ELR (cell line): ENCODE results near the gene JUND.
"Not testable (repeated sequence)": the region's sequence is repeated elsewhere in the genome, so short reads cannot be mapped to it uniquely, and the experiment has no call there.

Experiments
- DNase-seq: peaks from one replicate; pipeline ENCODE4 v3.0.0-alpha.2; 2015; ENCODE audit warnings: low read depth

The JUND gene

DNA sequence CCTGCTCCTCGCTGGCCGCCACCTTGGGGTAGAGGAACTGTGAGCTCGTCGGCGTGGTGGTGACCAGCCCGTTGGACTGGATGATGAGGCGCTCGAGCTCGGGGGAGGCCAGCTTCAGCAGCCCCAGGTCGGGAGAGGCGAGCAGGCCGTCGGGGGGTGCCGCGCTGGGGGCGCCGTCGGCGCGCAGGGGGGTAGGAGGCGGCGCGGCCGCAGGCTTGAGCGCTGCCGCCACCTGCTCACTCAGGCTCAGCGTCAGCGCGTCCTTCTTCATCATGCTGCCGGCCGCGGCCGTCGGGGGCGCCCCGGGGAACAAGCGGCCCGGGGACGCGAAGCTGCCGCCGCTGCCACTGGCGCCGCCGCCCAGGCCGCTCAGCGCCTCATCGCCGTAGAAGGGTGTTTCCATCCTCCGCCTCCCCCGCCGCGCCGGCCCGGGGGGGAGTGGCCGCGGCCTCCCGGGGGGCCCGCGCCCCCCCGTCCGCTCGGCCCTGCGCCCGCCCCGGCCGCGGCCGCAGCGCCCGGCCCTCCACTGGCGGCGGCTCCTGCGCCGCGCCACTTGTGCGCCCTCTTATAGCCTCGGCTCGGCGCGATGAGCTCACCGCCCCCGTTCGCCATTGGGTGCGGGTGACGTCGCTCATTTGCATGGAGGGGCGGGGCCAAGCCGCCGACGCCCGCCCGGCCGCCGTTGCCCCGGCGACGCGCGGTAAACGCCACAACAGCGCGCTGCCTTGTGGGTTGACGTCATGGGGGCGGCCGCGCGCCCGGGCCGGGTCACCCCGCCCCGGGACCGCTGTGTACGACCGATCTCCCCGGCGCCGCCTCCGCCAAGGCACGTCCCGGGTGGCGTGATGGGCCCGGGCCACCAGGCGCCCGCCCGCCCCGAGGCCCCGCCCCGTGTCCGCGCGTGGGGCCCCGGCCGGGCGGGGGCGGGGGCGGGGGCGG, at the start of gene JUND:
TSS of gene JUND (minus strand) at position 541 of the 939 bp plus-strand sequence. CDS start at position 403, 138 bp downstream.
- peak; percentile 96 for DNase-seq

DNA sequence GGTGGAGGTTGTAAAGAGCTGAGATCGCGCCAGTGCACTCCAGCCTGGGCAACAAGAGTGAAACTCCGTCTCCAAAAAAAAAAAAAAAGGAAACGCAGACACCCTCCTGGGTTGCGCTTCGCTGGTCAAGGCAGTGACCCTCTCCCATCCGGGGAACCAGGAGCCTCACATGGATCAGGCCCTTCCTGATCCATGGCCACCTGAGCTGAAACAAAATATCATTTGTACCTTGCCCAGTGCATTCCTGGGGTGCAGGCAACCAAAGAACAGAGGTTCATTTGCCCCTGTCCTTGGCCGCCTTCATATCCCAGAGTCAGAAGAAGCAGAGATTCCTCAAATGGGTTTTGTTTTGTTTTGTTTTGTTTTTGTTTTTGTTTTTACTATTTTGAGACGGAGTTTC, 49.4 kb upstream of the JUND start:
- no peak for DNase-seq

DNA sequence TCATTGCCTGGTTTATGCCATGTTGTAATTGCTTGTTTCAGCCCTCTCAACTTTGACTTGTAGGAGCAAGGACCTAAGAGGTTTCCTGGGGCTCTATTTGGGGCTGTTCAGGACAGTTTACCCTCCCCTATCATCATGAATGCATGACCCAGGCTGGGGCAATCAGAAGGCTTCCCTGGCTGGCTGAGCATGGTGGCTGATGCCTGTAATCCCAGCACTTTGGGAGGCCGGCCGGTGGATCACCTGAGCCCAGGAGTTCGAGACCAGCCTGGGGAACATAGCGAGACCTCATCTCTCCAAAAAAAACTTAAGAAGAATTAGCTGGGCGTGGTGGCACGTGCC, 47.6 kb upstream of the JUND start:
- DNase-seq: no peak

DNA sequence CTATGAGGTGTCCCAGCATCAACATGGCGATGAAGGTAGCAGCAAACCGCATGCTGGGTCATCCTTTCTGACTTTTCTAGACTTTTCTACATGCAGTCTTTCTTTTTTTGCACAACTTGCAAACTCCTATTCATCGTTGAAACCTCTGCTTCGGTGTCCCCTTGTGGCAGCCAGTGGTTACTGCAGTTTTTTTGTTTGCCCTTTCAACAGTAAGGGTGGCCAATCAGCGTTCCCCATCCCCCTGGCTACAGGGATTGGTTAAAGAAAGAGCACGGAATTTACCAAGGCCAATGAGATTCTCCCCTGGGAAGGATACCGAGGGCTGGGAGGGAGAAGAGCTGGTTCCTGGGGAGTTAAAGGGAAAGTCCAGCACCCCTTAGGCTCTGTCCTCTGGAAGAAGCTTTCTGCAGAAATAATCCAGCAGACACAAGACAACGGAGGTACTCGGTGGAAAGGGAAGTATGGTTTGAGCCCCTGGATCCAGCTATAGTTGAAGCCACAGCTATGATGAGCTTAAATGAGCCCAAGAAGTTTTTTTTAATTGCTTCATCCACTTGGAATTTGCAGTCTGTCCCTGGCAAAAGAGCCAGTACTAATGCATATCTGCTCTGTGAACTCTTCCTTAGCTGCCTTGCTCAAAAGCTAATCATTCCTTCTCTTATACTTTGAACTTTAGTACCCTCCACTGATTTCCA, 47.1 kb upstream of the JUND start:
- DNase-seq: peak; percentile 98

DNA sequence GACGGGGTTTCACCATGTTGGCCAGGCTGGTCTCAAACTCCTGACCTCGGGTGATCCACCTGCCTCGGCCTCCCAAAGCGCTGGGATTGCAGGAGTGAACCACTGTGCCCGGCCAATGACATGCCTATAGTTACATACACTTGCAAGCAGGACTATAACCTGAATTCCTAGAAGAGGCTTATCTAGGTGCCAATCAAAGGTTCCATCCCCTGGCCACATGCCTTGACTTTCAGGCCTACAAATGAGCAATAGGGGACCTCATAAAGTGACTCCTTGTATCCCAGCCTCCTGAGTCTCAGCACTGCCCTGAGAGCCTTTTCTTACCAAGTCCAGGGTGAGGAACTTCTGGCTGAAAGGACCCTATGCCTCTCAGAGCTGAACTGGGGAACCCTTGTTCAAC, 45.4 kb upstream of the JUND start:
- DNase-seq: no peak

DNA sequence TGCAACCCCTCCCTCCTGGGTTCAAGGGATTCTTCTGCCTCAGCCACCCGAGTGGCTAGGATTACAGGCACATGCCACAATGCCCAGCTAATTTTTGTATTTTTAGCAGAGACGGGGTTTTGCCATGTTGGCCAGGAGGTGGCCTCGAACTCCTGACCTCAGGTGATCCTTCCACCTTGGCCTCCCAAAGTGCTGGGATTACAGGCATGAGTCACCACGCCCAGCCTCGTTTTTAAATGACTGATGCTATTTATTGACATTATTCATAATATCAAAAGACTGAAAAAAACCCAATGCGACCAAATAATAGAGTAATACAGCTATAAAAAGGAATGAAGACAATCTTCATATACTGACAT, 42.9 kb upstream of the JUND start:
- not testable (repeated sequence) for DNase-seq

DNA sequence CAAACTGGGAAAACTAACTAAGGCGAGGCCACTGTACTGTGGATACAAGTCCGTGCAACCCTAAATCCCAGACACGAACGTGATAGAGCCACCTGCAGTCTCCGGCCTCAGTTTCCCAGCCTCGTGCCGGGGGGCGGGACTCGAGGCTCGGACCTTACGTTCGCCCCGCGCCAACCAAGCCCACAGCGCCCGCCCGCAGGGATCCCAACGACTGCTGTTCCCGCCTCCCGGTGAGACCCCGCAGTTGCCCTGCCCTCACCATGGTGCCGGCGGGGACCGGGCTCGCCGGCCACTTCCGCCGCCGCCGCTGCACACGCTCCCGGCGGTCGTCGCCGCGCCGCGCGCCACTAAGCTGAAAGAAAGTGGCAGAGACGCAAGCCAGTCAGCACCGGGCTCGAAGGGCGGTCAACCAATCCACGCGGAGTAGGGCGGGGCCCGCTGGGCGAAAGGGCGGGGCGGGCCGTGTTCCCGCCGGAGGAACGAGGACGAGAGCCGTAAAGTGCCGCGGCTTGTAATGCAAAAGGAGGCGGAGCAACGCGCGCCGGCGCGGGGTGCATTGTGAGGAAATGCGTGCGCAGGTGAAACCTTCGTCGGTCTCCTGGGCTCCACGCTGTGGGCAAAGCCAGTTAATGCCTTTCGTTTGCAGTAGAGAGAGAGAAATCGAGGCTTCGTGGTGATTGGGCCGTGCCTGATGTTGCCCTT, 41.5 kb upstream of the JUND start, which contains the start of gene LSM4:
TSS of gene LSM4 (minus strand) at position 318 of the 702 bp plus-strand sequence. CDS start at position 262, 56 bp downstream.
- DNase-seq: peak; percentile 99

DNA sequence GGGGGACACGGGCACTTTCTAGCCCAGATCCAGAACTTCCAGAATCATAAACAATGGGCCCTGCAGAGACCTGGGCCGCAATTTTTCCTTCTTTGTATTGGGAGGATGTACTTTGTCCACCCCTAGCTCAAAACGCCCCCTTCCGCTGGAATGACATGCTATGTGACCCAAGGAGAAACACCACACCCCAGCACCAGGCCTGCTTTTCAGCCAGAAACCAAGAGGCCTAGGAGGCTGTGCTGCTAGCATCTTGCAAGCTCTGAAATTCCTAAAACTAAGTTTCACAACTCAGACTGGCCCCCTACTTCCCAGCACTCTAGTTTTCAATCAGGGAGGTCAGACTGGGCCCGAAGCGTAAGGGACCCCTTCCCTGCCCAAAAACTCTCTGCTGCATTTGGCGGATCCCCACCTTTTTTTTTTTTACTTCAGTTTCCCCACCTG, 40.9 kb upstream of the JUND start:
- peak; percentile 78 for DNase-seq

DNA sequence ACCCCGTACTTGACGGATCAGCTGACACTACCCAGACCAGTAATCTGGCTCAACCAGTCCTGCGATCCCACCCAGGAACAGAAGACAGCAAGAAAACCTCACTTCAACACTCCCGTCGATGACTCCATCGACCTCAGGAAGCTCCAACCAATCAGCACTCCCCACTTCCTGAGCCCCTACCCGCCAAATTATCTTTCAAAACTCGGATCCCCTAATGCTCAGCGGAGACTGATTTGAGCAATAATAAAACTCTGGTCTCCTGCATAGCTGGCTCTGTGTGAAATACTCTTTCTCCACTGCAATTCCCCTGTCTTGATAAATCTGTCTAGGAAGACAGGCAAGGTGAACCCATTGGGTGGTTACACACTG, 40.3 kb upstream of the JUND start:
- no peak for DNase-seq

DNA sequence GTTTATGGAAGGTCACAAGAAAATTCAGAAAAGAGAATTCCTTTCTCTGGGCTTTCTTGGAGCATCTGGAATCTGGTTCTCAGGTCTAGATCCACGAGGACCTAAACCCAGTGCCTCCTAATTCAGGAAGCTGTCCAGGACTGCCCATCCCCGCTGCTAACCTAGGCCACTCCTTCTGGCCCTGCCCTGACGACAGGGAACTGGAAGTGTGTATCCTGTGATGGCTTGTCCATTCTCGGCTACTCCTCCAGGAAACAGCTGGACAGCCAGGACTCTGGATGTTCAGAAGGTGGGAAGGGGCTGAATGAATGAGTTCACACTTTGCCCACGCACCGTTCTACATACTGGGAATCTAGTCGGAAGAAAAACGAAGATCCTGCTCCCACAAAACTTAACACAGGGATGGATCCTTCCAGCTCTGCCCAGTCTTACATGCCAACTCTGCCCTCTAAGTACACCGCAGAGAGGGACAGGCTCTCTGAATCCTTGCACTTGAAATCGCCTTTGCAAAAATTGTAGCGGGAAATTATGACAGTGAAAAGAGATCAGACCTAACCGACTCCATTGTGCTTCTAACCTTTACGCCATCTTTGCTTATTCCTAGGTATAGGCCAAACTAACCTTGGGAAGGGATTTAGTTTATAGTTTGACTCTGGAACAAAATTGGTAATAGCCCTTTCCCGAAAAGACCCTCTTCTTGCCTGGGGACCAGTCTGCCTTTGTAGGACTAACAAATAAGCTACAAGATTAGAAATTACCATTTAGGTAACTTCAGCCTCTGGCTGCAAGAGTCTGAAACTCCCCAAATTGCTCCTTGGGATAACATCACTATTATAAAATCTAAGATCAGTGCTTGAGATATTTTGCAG, 39.7 kb upstream of the JUND start:
- DNase-seq: no peak

DNA sequence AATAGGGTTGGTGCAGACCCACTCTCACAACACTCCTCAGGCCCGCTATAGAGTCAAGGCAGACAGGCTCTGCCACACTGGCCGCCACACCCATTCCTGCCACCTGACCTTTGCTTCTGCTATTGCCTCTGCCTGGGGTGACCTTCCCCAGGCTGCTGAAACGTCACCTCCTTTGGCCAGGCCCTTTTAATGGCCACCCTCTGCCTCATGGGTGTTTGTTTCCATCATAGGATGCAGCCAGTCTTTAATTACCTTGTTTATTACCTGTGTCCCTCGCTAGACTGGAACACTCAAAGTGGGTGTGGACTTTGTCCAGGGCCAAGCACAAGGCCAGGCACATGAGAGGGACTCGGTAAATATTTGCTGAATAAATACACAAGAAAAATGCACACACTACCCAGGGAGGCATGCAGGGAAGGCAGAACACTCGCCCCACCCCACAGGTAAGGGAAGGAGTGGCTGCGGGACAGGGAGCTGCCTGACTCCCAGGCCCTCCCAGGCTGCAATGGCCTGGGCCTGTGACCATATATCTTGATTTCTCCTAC, 38.2 kb upstream of the JUND start:
- no peak for DNase-seq

DNA sequence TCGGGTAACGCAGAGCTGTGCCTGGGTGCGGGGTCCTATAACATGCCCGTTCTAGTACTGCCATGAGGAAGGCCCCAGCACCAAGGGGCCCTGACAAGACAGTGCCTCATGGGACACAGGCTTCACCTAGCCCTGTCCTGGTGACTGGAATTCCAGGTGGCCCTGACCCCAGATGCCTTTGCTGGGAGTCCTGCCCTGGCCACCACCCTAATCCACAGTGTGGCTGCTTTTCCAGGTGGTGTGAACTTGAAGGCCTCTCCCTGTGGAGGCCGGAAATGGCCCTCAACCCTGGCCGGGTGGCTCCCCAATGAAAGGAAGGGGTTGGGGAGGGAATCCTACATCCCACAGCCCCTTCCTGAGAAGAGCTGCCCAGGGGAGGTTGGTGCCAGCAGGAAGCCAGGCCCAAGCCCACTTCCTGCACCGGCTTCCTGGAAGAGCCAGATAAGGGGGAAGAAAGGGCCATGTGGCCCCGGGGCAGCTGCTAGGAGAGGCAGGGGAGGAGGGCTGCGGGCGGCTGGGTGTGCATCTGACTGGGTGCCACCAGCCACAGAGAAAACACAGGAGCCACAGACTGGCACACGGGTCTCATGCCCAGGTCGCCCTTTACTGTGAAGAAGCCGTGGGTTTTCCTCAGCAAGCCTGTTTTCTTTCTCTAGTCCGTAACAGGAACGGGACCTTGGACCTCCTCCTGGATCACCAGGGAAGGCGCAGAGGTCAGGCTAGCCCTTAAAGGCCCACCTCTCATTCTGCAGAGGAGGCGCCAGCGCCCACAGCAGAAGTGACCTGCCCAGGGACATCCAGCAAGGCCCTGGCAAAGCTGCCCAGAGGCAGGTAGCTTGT, 36.8 kb upstream of the JUND start:
- no peak for DNase-seq

DNA sequence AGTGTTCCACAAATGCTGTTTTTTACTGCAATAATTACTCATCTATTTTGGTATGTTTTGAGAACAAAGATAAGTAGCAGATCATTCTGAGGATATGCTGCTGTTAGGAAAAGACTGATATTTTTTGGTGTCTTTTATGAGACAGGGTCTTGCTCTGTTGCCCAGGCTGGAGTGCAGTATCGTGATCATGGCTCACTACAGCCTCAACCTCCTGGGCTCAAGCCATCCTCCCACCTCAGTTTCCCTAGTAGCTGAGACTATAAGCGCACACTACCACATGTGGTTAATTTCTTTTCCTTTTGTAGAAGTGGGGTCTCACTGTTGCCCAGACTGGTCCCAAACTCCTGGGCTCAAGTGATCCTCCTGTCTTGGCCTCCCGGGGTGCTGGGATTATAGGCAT, 32.0 kb upstream of the JUND start:
- DNase-seq: no peak

DNA sequence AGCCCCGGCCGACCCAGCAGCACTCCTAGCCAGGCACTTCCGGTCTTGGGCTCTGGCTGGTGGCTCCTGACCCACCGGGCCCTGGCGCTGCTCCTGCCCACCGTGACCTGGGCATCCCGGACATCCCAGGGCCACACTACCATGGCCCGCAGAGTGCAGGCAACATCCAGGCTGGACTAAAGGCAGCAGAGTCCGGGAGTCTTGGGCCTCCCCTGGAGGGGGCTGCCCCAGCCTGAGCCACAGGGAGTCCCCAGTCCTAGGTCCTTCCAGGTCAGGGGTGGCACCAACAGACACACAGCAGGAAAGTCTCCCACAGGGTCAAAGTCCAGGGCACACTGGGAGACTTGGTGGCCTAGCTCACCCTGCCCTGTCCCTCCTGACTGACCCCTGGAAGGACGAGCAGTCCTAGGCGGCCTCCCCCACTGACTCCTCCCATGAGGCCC, 30.7 kb upstream of the JUND start:
- no peak for DNase-seq

DNA sequence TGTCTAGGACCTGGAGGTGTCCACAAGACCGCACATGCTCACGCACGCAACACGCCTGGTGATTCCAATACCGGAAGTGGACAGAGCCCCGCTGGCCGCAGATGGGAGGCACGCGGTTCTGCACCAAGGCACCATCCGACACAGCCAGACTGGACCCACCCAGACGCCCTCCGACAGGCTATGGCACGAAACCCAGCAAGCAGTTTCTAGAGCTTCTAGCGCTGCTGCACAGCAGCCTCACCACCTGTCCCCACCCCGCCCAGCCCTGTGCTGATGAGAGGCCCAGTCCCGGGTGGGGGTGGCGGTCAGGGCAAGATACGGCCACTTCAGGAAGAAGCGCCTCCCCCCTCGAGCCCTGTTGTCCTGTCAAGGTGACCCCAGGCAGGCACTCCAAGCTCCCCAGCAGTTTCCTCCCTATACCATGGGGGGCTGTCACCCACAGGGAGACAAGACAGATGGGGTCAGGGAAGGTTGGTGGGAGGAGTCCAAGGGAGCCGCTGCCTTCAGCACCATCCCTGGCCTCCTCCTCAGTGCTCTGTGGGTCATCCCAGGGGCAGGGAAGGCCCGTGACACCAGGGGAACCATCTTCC, 30.2 kb upstream of the JUND start:
- DNase-seq: no peak

DNA sequence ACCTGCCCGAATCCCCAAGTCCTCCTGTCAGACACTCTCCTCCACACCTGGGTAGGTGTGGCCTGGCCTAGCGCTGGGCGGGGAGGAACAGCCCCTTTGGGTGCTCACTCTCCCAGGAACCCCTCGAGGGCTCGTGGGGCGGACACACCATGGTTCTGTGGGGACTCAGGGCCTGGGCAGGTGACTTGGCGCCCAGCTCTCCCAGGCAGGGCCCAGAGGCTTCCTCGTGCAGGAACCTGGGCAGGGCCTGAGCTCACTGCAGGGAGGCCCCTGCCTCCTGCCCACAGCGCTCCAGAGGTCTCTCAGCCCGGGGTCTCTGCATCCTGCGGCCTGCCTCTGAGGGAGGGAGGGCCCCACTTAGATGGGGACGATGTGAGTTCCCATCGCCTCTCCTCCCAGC, 29.5 kb upstream of the JUND start:
- DNase-seq: no peak

DNA sequence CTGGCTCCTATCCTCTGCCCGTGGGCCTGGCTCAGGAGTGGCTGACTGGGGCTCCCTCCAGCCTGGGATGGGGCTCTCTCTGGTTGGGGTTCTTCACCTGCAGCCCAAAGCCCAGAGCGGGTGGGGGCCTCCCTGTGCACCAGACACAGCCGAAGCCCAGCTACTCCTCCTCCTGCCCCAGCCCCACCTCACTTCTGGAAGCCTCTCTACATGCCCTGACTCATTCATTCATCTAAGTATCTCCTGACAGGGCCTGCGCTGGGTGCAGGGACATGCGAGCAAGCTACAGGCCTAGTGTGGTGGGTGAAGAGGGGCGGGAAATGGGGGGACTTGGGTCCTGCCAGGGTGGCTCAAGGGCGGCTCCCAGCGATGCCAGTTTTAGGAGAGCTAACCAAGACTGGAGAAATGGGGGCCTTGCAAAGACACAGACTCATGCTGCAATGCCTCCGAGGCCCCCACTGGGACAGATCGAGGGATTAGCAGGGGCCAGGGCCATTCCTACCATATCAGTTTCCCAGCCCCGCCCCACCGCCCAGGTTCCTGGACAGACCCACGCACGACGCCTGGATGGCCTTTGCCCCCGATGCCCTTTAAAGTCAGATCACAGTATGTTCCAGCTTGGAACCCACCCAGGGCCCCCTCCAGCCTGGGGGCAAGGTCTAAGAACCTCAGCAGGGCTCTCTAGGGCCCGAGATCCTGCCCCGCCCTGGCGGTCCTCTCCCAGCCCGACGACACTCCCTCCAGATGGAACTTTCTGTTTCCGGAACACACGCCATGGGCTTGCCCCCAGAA, 28.9 kb upstream of the JUND start:
- DNase-seq: no peak

DNA sequence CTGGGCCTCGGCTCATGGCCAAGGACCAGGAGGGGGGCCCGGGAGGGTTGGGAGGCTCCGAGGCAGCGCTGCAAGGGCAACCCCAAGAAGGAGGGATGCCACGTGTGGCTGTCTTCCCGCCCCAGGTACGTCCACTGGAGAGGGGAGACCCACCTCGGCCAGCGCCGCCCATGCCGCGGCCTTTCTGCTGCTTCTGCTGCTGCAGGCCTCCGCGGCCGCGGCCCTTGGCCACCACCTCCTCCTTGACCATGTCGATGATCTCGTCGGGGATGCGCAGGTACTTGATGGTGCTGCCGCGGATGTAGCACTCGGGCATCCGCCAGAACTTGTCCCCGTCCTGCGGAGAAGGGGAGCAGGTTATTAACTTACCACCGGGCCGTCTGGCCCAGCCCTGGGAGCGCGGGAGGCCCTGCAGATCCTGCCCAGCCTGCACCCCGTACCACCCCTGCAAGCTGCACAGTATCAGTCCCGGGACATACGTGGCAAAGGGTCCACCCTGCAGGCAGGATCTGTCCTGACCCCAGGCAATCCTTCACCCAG, 28.2 kb upstream of the JUND start:
- no peak for DNase-seq

DNA sequence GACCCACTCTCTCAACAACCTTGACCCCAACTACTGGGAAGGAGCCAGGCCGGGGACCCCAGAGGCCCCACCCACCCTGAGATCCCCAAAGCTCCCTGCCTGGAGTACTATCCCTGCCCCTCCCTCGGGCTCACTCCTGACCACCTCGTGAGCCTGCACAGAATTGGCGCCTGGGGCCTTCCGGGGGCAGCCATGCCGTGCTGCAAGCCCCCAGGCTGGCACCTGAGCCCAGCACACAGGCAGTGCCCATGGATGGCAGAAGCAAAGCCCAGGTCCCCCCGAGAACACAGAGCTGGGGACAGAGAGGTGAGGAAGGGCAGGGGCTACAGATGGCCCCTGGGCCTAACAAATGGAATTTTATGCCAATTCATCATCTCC, 27.5 kb upstream of the JUND start:
- no peak for DNase-seq
